ENCODE results near the gene YJU2. TPM values are rescaled to one million over a fixed set of nuclear protein-coding genes. Genes with fewer than 3 reads are reported as not detected.

YJU2 gene
- total and polyA plus RNA-seq, 12 donors = 14.0 to 81.2 (median 24.3) TPM

- Histone ChIP-seq H3K4me3 (no peak overlapping the region), H3K36me3 (replicated peaks in 1 of 2) (no peaks in the 10 kb centered on the region), H3K27ac (no peak overlapping the region), H3K9me3 (replicated peaks in 1 of 3) (no peaks in the 10 kb centered on the region), H3K27me3 (peaks cover 8% of the 10 kb centered on the region), H3K4me1 (replicated peaks in 1 of 2) (no peaks in the 10 kb centered on the region)
- intact Hi-C loops (cut with DNase I) = no loop called here
- TF ChIP-seq CTCF (IDR thresholded peaks at IDR 0.05) (no peak), POLR2A (IDR thresholded peaks at IDR 0.05) (no peak)
- DNase-seq = no peak
- WGBS, 4 donors = 63 to 72% (median 68%) methylated on average over 11 to 13 of the region's 13 CpGs
These were observed 54.8 kb downstream of the YJU2 start for GRCh38 chr19:4301590-4302242.

- Histone ChIP-seq H3K27ac (no peak within 1 kb of the TSS), H3K27me3 (peaks cover 8% of the 10 kb centered on the region), H3K36me3 (replicated peaks in 1 of 2) (no peaks in the 10 kb centered on the region), H3K9me3 (replicated peaks in 1 of 3) (no peaks in the 10 kb centered on the region), H3K4me1 (replicated peaks in 1 of 2) (no peaks in the 10 kb centered on the region), H3K4me3 (no peak within 1 kb of the TSS)
- WGBS, 4 donors = 46 to 56% (median 54%) methylated on average over 6 to 8 of the region's 8 CpGs
- intact Hi-C loops (cut with DNase I) = no loop called here
- DNase-seq = no peak
- TF ChIP-seq POLR2A (IDR thresholded peaks at IDR 0.05) (no peak), CTCF (IDR thresholded peaks at IDR 0.05) (no peak)
These were observed 55.4 kb downstream of the YJU2 start, which contains the start of gene TMIGD2 for GRCh38 chr19:4302243-4302640. Gene TMIGD2, minus strand, starts transcription at chr19:4302389. Its CDS starts 4 bp downstream, at chr19:4302385.

GRCh38 chr19:4303819-4304537 is 57.1 kb downstream of the YJU2 start:
- 41 to 49% (median 47%) methylated on average over 14 to 18 of the region's 18 CpGs for WGBS, 4 donors
- no peak for DNase-seq
- Histone ChIP-seq H3K4me3 (no peak overlapping the region), H3K27me3 (peaks cover 8% of the 10 kb centered on the region), H3K4me1 (replicated peaks in 1 of 2) (no peaks in the 10 kb centered on the region), H3K9me3 (replicated peaks in 1 of 3) (no peaks in the 10 kb centered on the region), H3K27ac (no peak overlapping the region), H3K36me3 (replicated peaks in 1 of 2) (no peaks in the 10 kb centered on the region)
- TF ChIP-seq POLR2A (IDR thresholded peaks at IDR 0.05) (no peak), CTCF (IDR thresholded peaks at IDR 0.05) (no peak)
- intact Hi-C loops (cut with DNase I) = no loop called here

GRCh38 chr19:4304538-4305256 is 57.8 kb downstream of the YJU2 start, which contains the start of gene FSD1:
Gene FSD1, plus strand, starts transcription at chr19:4304598. Its CDS starts 149 bp downstream, at chr19:4304747.
- H3K4me3 ChIP-seq = no peak within 1 kb of the TSS

More at GRCh38 chr19:4304538-4305256, 57.8 kb downstream of the YJU2 start, which contains the start of gene FSD1:
- Histone ChIP-seq H3K9me3 (replicated peaks in 1 of 3) (no peaks in the 10 kb centered on the region), H3K36me3 (replicated peaks in 1 of 2) (no peaks in the 10 kb centered on the region), H3K4me1 (replicated peaks in 1 of 2) (no peaks in the 10 kb centered on the region), H3K27me3 (peaks cover 8% of the 10 kb centered on the region), H3K27ac (no peak within 1 kb of the TSS)
- 4 to 17% (median 5%) methylated on average over 8 to 58 of the region's 63 CpGs for WGBS, 4 donors
- TF ChIP-seq CTCF (IDR thresholded peaks at IDR 0.05) (no peak), POLR2A (IDR thresholded peaks at IDR 0.05) (no peak)
- no peak for DNase-seq
- intact Hi-C loops (cut with DNase I) = no loop called here
